MM.1S (cell line): ENCODE measurements around the gene SYNJ1.

Experiments used
- DNase-seq: peaks from one replicate; pipeline ENCODE4 v3.0.0-alpha.2; 2015
- H2AFZ ChIP-seq: fragments of 300-600 bp; sonication (generic); 2 replicates; pipeline ENCODE4 v1.6.0; 2016; ENCODE audit warnings: antibody characterized with exemption, low read length
- H3F3A ChIP-seq: fragments of 300-600 bp; sonication (generic); 2 replicates; pipeline ENCODE4 v1.6.1; 2016; ENCODE audit warnings: mild to moderate bottlenecking, antibody characterized with exemption, low read length, moderate library complexity, mixed read lengths; ENCODE audit not compliant: insufficient read depth
- H3K27ac ChIP-seq: fragments of 300-600 bp; sonication (generic); 2 replicates; pipeline ENCODE4 v1.5.1; 2016; ENCODE audit warnings: mild to moderate bottlenecking, low read length
- H3K27me3 ChIP-seq: fragments of 300-600 bp; sonication (generic); replicated peaks from 2 replicates; pipeline ENCODE4 v1.6.0; 2016; ENCODE audit warnings: low read length; ENCODE audit not compliant: insufficient read depth
- H3K36me3 ChIP-seq: fragments of 300-600 bp; sonication (generic); replicated peaks from 2 replicates; pipeline ENCODE4 v1.6.1; 2016; ENCODE audit warnings: mild to moderate bottlenecking, low read length, mixed read lengths; ENCODE audit not compliant: insufficient read depth
- H3K4me1 ChIP-seq: fragments of 300-600 bp; sonication (generic); 2 replicates; pipeline ENCODE4 v1.6.1; 2016; ENCODE audit warnings: low read length, mixed read lengths
- H3K4me2 ChIP-seq: fragments of 300-600 bp; sonication (generic); 2 replicates; pipeline ENCODE4 v1.6.0; 2016; ENCODE audit warnings: low read depth, low read length
- H3K4me3 ChIP-seq: fragments of 300-600 bp; sonication (generic); 2 replicates; pipeline ENCODE4 v1.5.1; 2016; ENCODE audit warnings: low read length, mixed read lengths
- H3K79me2 ChIP-seq: fragments of 300-600 bp; sonication (generic); 2 replicates; pipeline ENCODE4 v1.6.1; 2016; ENCODE audit warnings: mixed run types, low read length, mixed read lengths
- H3K9ac ChIP-seq: fragments of 300-600 bp; sonication (generic); 2 replicates; pipeline ENCODE4 v1.6.1; 2016; ENCODE audit warnings: low read length, mixed read lengths
- H3K9me2 ChIP-seq: fragments of 300-600 bp; sonication (generic); replicated peaks from 2 replicates; pipeline ENCODE4 v1.6.1; 2016; ENCODE audit warnings: mild to moderate bottlenecking, low read length, mixed read lengths; ENCODE audit not compliant: insufficient read depth
- H3K9me3 ChIP-seq: fragments of 300-600 bp; sonication (generic); replicated peaks from 2 replicates; pipeline ENCODE4 v1.6.1; 2016; ENCODE audit warnings: mild to moderate bottlenecking, low read length, mixed read lengths; ENCODE audit not compliant: insufficient read depth
- H4K20me1 ChIP-seq: fragments of 300-600 bp; sonication (generic); 2 replicates; pipeline ENCODE4 v1.6.1; 2016; ENCODE audit warnings: mild to moderate bottlenecking, low read length, moderate library complexity, mixed read lengths; ENCODE audit not compliant: insufficient read depth
- CTCF ChIP-seq: fragments of 300-600 bp; sonication (generic); IDR thresholded peaks from 2 replicates; pipeline ENCODE4 v1.5.1; 2016; ENCODE audit warnings: antibody characterized with exemption, low read length, mixed read lengths
- EZH2 ChIP-seq: fragments of 300-600 bp; sonication (generic); optimal IDR thresholded peaks from 2 replicates; pipeline ENCODE3; 2017; ENCODE audit warnings: low read depth, mild to moderate bottlenecking, antibody characterized with exemption, low read length, mixed read lengths
- EZH2phosphoT487 ChIP-seq: fragments of 300-600 bp; sonication (generic); IDR thresholded peaks from 2 replicates; pipeline ENCODE4 v1.6.1; 2018; ENCODE audit warnings: antibody characterized with exemption, low read length

The SYNJ1 gene

GRCh38 chr21:32613436-32614043 is 114.3 kb downstream of the SYNJ1 start:
- DNase-seq, result no peak
- H4K20me1 ChIP-seq, result no peaks in the 10 kb centered on the region
- H3K36me3 ChIP-seq, result no peaks in the 10 kb centered on the region
- H3K4me3 ChIP-seq, result peak overlapping the region; percentile 87
- peaks cover 29% of the 10 kb centered on the region for H3K79me2 ChIP-seq
- peak overlapping the region; percentile 80; the same call in 1 of the 2 replicates for H3K9ac ChIP-seq
- peaks cover 4% of the 10 kb centered on the region; the same call in 1 of the 2 replicates for H3K4me1 ChIP-seq
- peak overlapping the region; percentile 78 for H3K4me2 ChIP-seq
- no peaks in the 10 kb centered on the region for H3K9me2 ChIP-seq
- H3K27me3 ChIP-seq, result 0 out of 2 replicates have a peak, but pooled peaks cover 3% of the 10 kb centered on the region
- H3K9me3 ChIP-seq, result no peaks in the 10 kb centered on the region
- peaks cover 12% of the 10 kb centered on the region for H3F3A ChIP-seq
- H3K27ac ChIP-seq, result peak overlapping the region; percentile 78; the same call in 1 of the 2 replicates
- no peak for TF ChIP-seq CTCF
- no peak for TF ChIP-seq EZH2
- TF ChIP-seq EZH2phosphoT487, result no peak
- H2AFZ ChIP-seq, result peak overlapping the region; percentile 89

DNA sequence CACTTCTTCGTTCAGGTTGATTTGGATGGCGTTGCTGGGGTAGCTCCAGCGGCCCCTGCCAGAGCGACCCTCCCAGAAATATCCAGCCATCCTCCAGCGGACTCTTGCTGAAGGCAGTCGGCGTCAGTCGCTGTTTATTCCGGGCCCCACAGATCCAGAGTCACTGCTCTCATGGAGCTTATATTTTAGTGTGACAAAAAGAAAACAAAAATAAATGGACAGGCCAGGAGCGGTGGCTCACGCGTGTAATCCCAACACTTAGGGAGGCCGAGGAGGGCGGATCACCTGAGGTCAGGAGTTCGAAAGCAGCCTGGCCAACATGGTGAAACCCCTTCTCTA is 114.8 kb downstream of the SYNJ1 start:
- peak overlapping the region; percentile 87 for H3K4me3 ChIP-seq
- peaks cover 4% of the 10 kb centered on the region; the same call in 1 of the 2 replicates for H3K4me1 ChIP-seq
- H3K9me2 ChIP-seq, result no peaks in the 10 kb centered on the region
- TF ChIP-seq EZH2, result no peak
- no peak for TF ChIP-seq CTCF
- TF ChIP-seq EZH2phosphoT487, result no peak
- H3F3A ChIP-seq, result peaks cover 12% of the 10 kb centered on the region
- H3K27ac ChIP-seq, result peak overlapping the region; percentile 78
- DNase-seq, result no peak
- H3K27me3 ChIP-seq, result 0 out of 2 replicates have a peak, but pooled peaks cover 3% of the 10 kb centered on the region
- peak overlapping the region; percentile 78 for H3K4me2 ChIP-seq
- peaks cover 29% of the 10 kb centered on the region for H3K79me2 ChIP-seq
- H4K20me1 ChIP-seq, result no peaks in the 10 kb centered on the region
- peak overlapping the region; percentile 80 for H3K9ac ChIP-seq
- no peaks in the 10 kb centered on the region for H3K36me3 ChIP-seq
- H3K9me3 ChIP-seq, result no peaks in the 10 kb centered on the region
- peak overlapping the region; percentile 89 for H2AFZ ChIP-seq

- Histone ChIP-seq H3F3A (peaks cover 12% of the 10 kb centered on the region), H3K9me3 (no peaks in the 10 kb centered on the region), H4K20me1 (no peaks in the 10 kb centered on the region), H3K4me3 (peak within 1 kb of the TSS; percentile 87), H3K27me3 (0 out of 2 replicates have a peak, but pooled peaks cover 3% of the 10 kb centered on the region), H3K4me2 (peak within 1 kb of the TSS; percentile 78), H3K9me2 (no peaks in the 10 kb centered on the region), H3K36me3 (peaks cover 4% of the 10 kb centered on the region; the same call in 1 of the 2 replicates), H3K27ac (peak within 1 kb of the TSS; percentile 78), H3K9ac (peak within 1 kb of the TSS; percentile 80), H2AFZ (peak within 1 kb of the TSS; percentile 89), H3K4me1 (peaks cover 4% of the 10 kb centered on the region; the same call in 1 of the 2 replicates), H3K79me2 (peaks cover 32% of the 10 kb centered on the region)
- DNase-seq, result peak; percentile 95
- TF ChIP-seq EZH2phosphoT487 (no peak), CTCF (no peak), EZH2 (no peak)
These were observed 115.5 kb downstream of the SYNJ1 start, which contains the start of gene CFAP298 for GRCh38 chr21:32612075-32612998. Gene CFAP298, minus strand, starts transcription at chr21:32612377. Its CDS starts 134 bp downstream, at chr21:32612243.
